ENCODE data around the gene GPRC5C. TPM values are rescaled to one million over a fixed set of nuclear protein-coding genes. Genes with fewer than 3 reads are reported as not detected.

Gene GPRC5C
- 35.3 and 48.8 TPM in 2 replicates for total RNA-seq (2014; rRNA removed; shearing (Covaris generic))

- Histone ChIP-seq H3K36me3 (replicated peaks; ENCODE audit: control insufficient read depth, insufficient read depth, low read length) (no peaks in the 10 kb centered on the region; the same call in 1 of the 2 replicates), H3K4me3 (ENCODE audit: insufficient read depth, low read depth, low read length) (peak within 1 kb of the TSS; percentile 78)
- DNase-seq: peak; percentile 95
These were observed at the start of gene GPRC5C for GRCh38 chr17:74431568-74432423. Gene GPRC5C (plus strand): TSS chr17:74432088. CDS start chr17:74439777, 7,689 bp downstream.

GRCh38 chr17:74383141-74383540 lies 48.7 kb upstream of the GPRC5C start:
- H3K36me3 ChIP-seq (replicated peaks; ENCODE audit: control insufficient read depth, insufficient read depth, low read length): no peaks in the 10 kb centered on the region
- no peaks in the 10 kb centered on the region for H3K27me3 ChIP-seq (ENCODE audit: control insufficient read depth, insufficient read depth, low read length)
- H3K4me3 ChIP-seq (ENCODE audit: insufficient read depth, low read depth, low read length): no peak overlapping the region
- DNase-seq: no peak

More at GRCh38 chr17:74431568-74432423, at the start of gene GPRC5C:
- H3K27me3 ChIP-seq (ENCODE audit: control insufficient read depth, insufficient read depth, low read length): peaks cover 17% of the 10 kb centered on the region

- no peaks in the 10 kb centered on the region for H3K36me3 ChIP-seq (replicated peaks; ENCODE audit: control insufficient read depth, insufficient read depth, low read length)
- H3K27me3 ChIP-seq (ENCODE audit: control insufficient read depth, insufficient read depth, low read length): no peaks in the 10 kb centered on the region
- DNase-seq: no peak
- no peak overlapping the region for H3K4me3 ChIP-seq (ENCODE audit: insufficient read depth, low read depth, low read length)
These were observed 46.7 kb upstream of the GPRC5C start for GRCh38 chr17:74385201-74385600.

GRCh38 chr17:74386386-74386785 lies 45.5 kb upstream of the GPRC5C start:
- no peak for DNase-seq
- no peak overlapping the region for H3K4me3 ChIP-seq (ENCODE audit: insufficient read depth, low read depth, low read length)
- no peaks in the 10 kb centered on the region for H3K27me3 ChIP-seq (ENCODE audit: control insufficient read depth, insufficient read depth, low read length)
- H3K36me3 ChIP-seq (replicated peaks; ENCODE audit: control insufficient read depth, insufficient read depth, low read length): no peaks in the 10 kb centered on the region

GRCh38 chr17:74387365-74388218 lies 44.3 kb upstream of the GPRC5C start:
- peak; percentile 80 for DNase-seq
- H3K27me3 ChIP-seq (ENCODE audit: control insufficient read depth, insufficient read depth, low read length): no peaks in the 10 kb centered on the region

GRCh38 chr17:74389084-74389753 lies 42.7 kb upstream of the GPRC5C start:
- DNase-seq: no peak
- Histone ChIP-seq H3K27me3 (ENCODE audit: control insufficient read depth, insufficient read depth, low read length) (no peaks in the 10 kb centered on the region), H3K36me3 (replicated peaks; ENCODE audit: control insufficient read depth, insufficient read depth, low read length) (no peaks in the 10 kb centered on the region), H3K4me3 (ENCODE audit: insufficient read depth, low read depth, low read length) (no peak overlapping the region)

More at GRCh38 chr17:74387365-74388218, 44.3 kb upstream of the GPRC5C start:
- no peak overlapping the region for H3K4me3 ChIP-seq (ENCODE audit: insufficient read depth, low read depth, low read length)
- H3K36me3 ChIP-seq (replicated peaks; ENCODE audit: control insufficient read depth, insufficient read depth, low read length): no peaks in the 10 kb centered on the region

- H3K36me3 ChIP-seq (replicated peaks; ENCODE audit: control insufficient read depth, insufficient read depth, low read length): no peaks in the 10 kb centered on the region
- H3K27me3 ChIP-seq (ENCODE audit: control insufficient read depth, insufficient read depth, low read length): no peaks in the 10 kb centered on the region
- H3K4me3 ChIP-seq (ENCODE audit: insufficient read depth, low read depth, low read length): no peak overlapping the region
- DNase-seq: no peak
These were observed 41.8 kb upstream of the GPRC5C start for GRCh38 chr17:74389937-74390679.

GRCh38 chr17:74390680-74391653 lies 40.9 kb upstream of the GPRC5C start:
- no peaks in the 10 kb centered on the region for H3K27me3 ChIP-seq (ENCODE audit: control insufficient read depth, insufficient read depth, low read length)
- no peak overlapping the region for H3K4me3 ChIP-seq (ENCODE audit: insufficient read depth, low read depth, low read length)
- DNase-seq: no peak
- H3K36me3 ChIP-seq (replicated peaks; ENCODE audit: control insufficient read depth, insufficient read depth, low read length): no peaks in the 10 kb centered on the region

GRCh38 chr17:74391771-74392170 lies 40.1 kb upstream of the GPRC5C start:
- Histone ChIP-seq H3K4me3 (ENCODE audit: insufficient read depth, low read depth, low read length) (no peak overlapping the region), H3K36me3 (replicated peaks; ENCODE audit: control insufficient read depth, insufficient read depth, low read length) (no peaks in the 10 kb centered on the region), H3K27me3 (ENCODE audit: control insufficient read depth, insufficient read depth, low read length) (no peaks in the 10 kb centered on the region)
- no peak for DNase-seq

GRCh38 chr17:74392848-74393247 lies 39.0 kb upstream of the GPRC5C start:
- no peak overlapping the region for H3K4me3 ChIP-seq (ENCODE audit: insufficient read depth, low read depth, low read length)
- H3K27me3 ChIP-seq (ENCODE audit: control insufficient read depth, insufficient read depth, low read length): no peaks in the 10 kb centered on the region
- H3K36me3 ChIP-seq (replicated peaks; ENCODE audit: control insufficient read depth, insufficient read depth, low read length): no peaks in the 10 kb centered on the region
- peak; percentile 70 for DNase-seq

GRCh38 chr17:74393346-74393942 lies 38.4 kb upstream of the GPRC5C start:
- H3K27me3 ChIP-seq (ENCODE audit: control insufficient read depth, insufficient read depth, low read length): no peaks in the 10 kb centered on the region
- no peak overlapping the region for H3K4me3 ChIP-seq (ENCODE audit: insufficient read depth, low read depth, low read length)
- H3K36me3 ChIP-seq (replicated peaks; ENCODE audit: control insufficient read depth, insufficient read depth, low read length): no peaks in the 10 kb centered on the region
- no peak for DNase-seq

- H3K4me3 ChIP-seq (ENCODE audit: insufficient read depth, low read depth, low read length): no peak overlapping the region
- H3K36me3 ChIP-seq (replicated peaks; ENCODE audit: control insufficient read depth, insufficient read depth, low read length): no peaks in the 10 kb centered on the region
These were observed 37.5 kb upstream of the GPRC5C start for GRCh38 chr17:74394275-74394950.

More at GRCh38 chr17:74394275-74394950, 37.5 kb upstream of the GPRC5C start:
- DNase-seq: no peak
- no peaks in the 10 kb centered on the region for H3K27me3 ChIP-seq (ENCODE audit: control insufficient read depth, insufficient read depth, low read length)

All from H7 (cell line).